GM19397 (cell line): ENCODE results near the gene TRMT10A.

Source experiments
- ATAC-seq: cut with Tn5 transposase; IDR thresholded peaks from one replicate; pipeline ENCODE4 v1.9.1; 2021; ENCODE audit warnings: mild to moderate bottlenecking, moderate library complexity; ENCODE audit not compliant: unreplicated experiment

The TRMT10A gene

GRCh38 chr4:99563310-99564186, at the start of gene TRMT10A:
TRMT10A (minus strand) TSS chr4:99564039; CDS start chr4:99559338, 4,701 bp downstream.
- ATAC-seq, result peak; percentile 95

- no peak for ATAC-seq
Observed at GRCh38 chr4:99612704-99613103, 48.9 kb upstream of the TRMT10A start.

- no peak for ATAC-seq
Observed at GRCh38 chr4:99612281-99612680, 48.4 kb upstream of the TRMT10A start.

GRCh38 chr4:99610605-99611175, 46.9 kb upstream of the TRMT10A start:
- no peak for ATAC-seq

- ATAC-seq, result no peak
Observed at GRCh38 chr4:99608417-99608816, 44.6 kb upstream of the TRMT10A start.

- ATAC-seq, result no peak
Observed at GRCh38 chr4:99606716-99607115, 42.9 kb upstream of the TRMT10A start.

- no peak for ATAC-seq
Observed at GRCh38 chr4:99594818-99595217, 31.0 kb upstream of the TRMT10A start.

- ATAC-seq, result no peak
Observed at GRCh38 chr4:99593781-99594641, 30.2 kb upstream of the TRMT10A start.

- ATAC-seq, result no peak
Observed at GRCh38 chr4:99591757-99592156, 27.9 kb upstream of the TRMT10A start.

GRCh38 chr4:99587803-99588202, 24.0 kb upstream of the TRMT10A start:
- ATAC-seq, result no peak

- no peak for ATAC-seq
Observed at GRCh38 chr4:99587309-99587708, 23.5 kb upstream of the TRMT10A start.

GRCh38 chr4:99586797-99587196, 23.0 kb upstream of the TRMT10A start:
- no peak for ATAC-seq

GRCh38 chr4:99586322-99586721, 22.5 kb upstream of the TRMT10A start:
- ATAC-seq, result no peak

- ATAC-seq, result no peak
Observed at GRCh38 chr4:99585516-99585915, 21.7 kb upstream of the TRMT10A start.

- no peak for ATAC-seq
Observed at GRCh38 chr4:99578714-99579113, 14.9 kb upstream of the TRMT10A start.

GRCh38 chr4:99574530-99575324, 10.9 kb upstream of the TRMT10A start, which contains the start of gene MTTP:
MTTP (plus strand) TSS chr4:99574824; CDS start chr4:99574910, 86 bp downstream.
- ATAC-seq, result peak; percentile 86

GRCh38 chr4:99573735-99574368, 10.0 kb upstream of the TRMT10A start:
- ATAC-seq, result no peak

GRCh38 chr4:99572527-99573240, 8.8 kb upstream of the TRMT10A start:
- no peak for ATAC-seq

GRCh38 chr4:99571883-99572282, 8.0 kb upstream of the TRMT10A start:
- ATAC-seq, result no peak
